Heart left ventricle (tissue), 16 donors: ENCODE results near the gene ZDHHC1. TPM values are rescaled to one million over a fixed set of nuclear protein-coding genes. Genes with fewer than 3 reads are reported as not detected.

Experiments
- ATAC-seq, 4 donors: fragments of 200-7000 bp; cut with Tn5 transposase; one replicate each; pipeline ENCODE4 v1.9.1; 2020 to 2022; ENCODE audit warnings: moderate library complexity in 4 of 4, mild to moderate bottlenecking in 3 of 4, moderate number of reproducible peaks in 1 of 4
- DNase-seq, 5 donors: peaks; one replicate each; pipeline ENCODE4 v3.0.0-alpha.2; 2020
- H3K27ac ChIP-seq, 12 donors: fragments of 200-600 bp; sonication (generic) in 4 of 12; one replicate each; pipeline versions ENCODE4 v1.5.0 to v1.8.0; 2016 to 2022; ENCODE audit warnings: mild to moderate bottlenecking in 2 of 12
- H3K27me3 ChIP-seq, 9 donors: fragments of 200-600 bp; sonication (generic) in 2 of 9; one replicate each; pipeline versions ENCODE4 v1.5.1 to v1.8.0; 2016 to 2022; ENCODE audit warnings: mild to moderate bottlenecking in 3 of 9
- H3K36me3 ChIP-seq, 9 donors: fragments of 200-600 bp; sonication (generic) in 2 of 9; one replicate each; pipeline versions ENCODE4 v1.5.0 to v1.8.0; 2018 to 2022; ENCODE audit warnings: mild to moderate bottlenecking in 2 of 9
- H3K4me1 ChIP-seq, 12 donors: fragments of 200-600 bp; sonication (generic) in 4 of 12; one replicate each; pipeline versions ENCODE4 v1.5.0 to v1.8.0; 2016 to 2022; ENCODE audit warnings: mild to moderate bottlenecking in 3 of 12
- H3K4me3 ChIP-seq, 12 donors: fragments of 200-600 bp; sonication (generic) in 4 of 12; one replicate each; pipeline versions ENCODE4 v1.5.0 to v1.8.0; 2017 to 2022; ENCODE audit warnings: mild to moderate bottlenecking in 9 of 12, moderate library complexity in 4 of 12
- H3K9me3 ChIP-seq, 12 donors: fragments of 200-600 bp; sonication (generic) in 4 of 12; one replicate each; pipeline versions ENCODE4 v1.5.0 to v1.8.0; 2016 to 2022; ENCODE audit warnings: mild to moderate bottlenecking in 1 of 12
- POLR2A ChIP-seq, 2 donors: fragments of 450-650 bp; IDR thresholded peaks; one replicate each; pipeline ENCODE4 v1.6.1; 2017; ENCODE audit warnings: antibody characterized with exemption in 2 of 2, mild to moderate bottlenecking in 2 of 2, moderate library complexity in 2 of 2
- WGBS, 4 donors: extraction: QIAGEN DNeasy Blood & Tissue Kit in 2 of 4; methylation state at CpG; one replicate each; pipeline versions ENCODE4 v1.1.5 to v1.1.7; 2013 to 2018; 5-methylcytosine and 5-hydroxymethylcytosine counted together
- intact Hi-C, 10 donors: fragments of 100-400 bp; cut with DNase I; formaldehyde crosslinking; loops; one replicate each; pipeline versions ENCODE4 v1.11.1 to v1.14.2; 2022
- polyA plus RNA-seq, 2 donors: library from polyadenylated mRNA; stranded (reverse); fragments of 200-250 nt; gene quantifications; one replicate each; pipeline ENCODE4 v1.2.3, GENCODE V29; 2013
- total RNA-seq, 9 donors: library from RNA; depleted of rRNA in 2 of 9; stranded (reverse); fragments of >200 nt in 2 of 9; fragmentation: NEBNext Ultra II Directional in 3 of 9; extraction: Animal tissue kit (Norgen Biotek cat#: 25700) in 3 of 9; gene quantifications; one replicate each; pipeline versions ENCODE4 v1.1.0 to v1.2.4, GENCODE V29; 2016 to 2023
- TF ChIP-seq, protein P1 (sequence below), 12 donors: fragments of 200-600 bp; sonication (generic) in 4 of 12; IDR thresholded peaks; one replicate each; pipeline versions ENCODE4 v1.5.0 to v1.8.0; 2018 to 2022; ENCODE audit warnings: antibody characterized with exemption in 12 of 12, mild to moderate bottlenecking in 5 of 12
- donor health status: ischemic (EF 13 %, LVEDD 7.1; RV severe dilation, severe dysfunction).
- donor health status: healthy with polysubstance abuse.
- donor health status: DM: no; HTN: yes; CAD: no.
- donor health status: DM: no; HTN: no; CAD: no.
- donor health status: ischemic (EF 25% LVEDD 6.9; RV normal size, moderate dysfunction).
- donor health status: ischemic (EF 25% LVEDD 5.7; RV mildly dilated, moderate dysfunction).
- donor health status: healthy.
- donor health status: DM: yes; HTN: yes; CAD: no.
- donor health status: ischemic (EF 35%, LVEDD 5.7; RV mildly dilated, moderate dysfunction).
- donor health status: nonischemic (EF 11% LVEDD 7.7; RV severe dilation, severe dysfunction).
- donor health status: DM: yes; HTN: yes; CAD: no.
- donor health status: PGD.
- donor health status: ischemic (EF 29% LVEDD 5.4; RV normal size, mild dysfunction).
- donor health status: nonischemic (EF 23%, LVEDD 6.1; RV moderate dilation, normal function).

ZDHHC1 gene
- total and polyA plus RNA-seq, 11 donors = 2.7 to 11.6 (median 5.1) TPM

DNA sequence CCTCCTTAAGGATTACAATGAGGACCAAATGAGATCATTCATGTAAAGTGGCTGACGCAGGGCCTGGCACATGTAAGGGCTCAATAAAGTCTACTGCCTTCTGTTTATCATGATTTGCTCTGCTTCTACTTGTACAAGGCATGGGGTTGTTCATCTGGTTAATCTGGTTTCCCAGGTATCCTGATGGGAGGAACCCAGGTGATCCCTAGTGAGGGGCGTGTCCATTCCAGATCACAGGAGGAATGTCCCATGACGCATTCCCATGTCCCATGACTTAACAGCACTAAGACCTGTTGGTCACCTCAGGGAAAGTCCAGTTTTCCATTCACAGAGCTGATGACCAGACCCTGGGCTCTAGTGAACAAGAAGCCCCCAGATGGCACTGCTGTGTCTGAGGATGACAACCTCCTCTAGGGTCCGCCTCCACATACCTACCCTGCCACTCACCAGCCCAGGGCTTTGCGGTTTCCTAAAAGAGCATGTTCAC is 11.5 kb downstream of the ZDHHC1 start:
- Histone ChIP-seq H3K4me3 (no peak overlapping the region), H3K36me3 (no peaks in the 10 kb centered on the region), H3K9me3 (no peaks in the 10 kb centered on the region), H3K4me1 (peaks cover 0 to 34% (median 18%) of the 10 kb centered on the region in 12 donors), H3K27me3 (no peaks in the 10 kb centered on the region), H3K27ac (no peak overlapping the region)
- 95 to 97% (median 96%) methylated on average over 5 of the region's 5 CpGs for WGBS, 4 donors
- DNase-seq (no peak), ATAC-seq (no peak)
- intact Hi-C loops = no loop called here
- no peak for TF ChIP-seq POLR2A (IDR thresholded peaks at IDR 0.05)
- TF ChIP-seq, protein P1, sequence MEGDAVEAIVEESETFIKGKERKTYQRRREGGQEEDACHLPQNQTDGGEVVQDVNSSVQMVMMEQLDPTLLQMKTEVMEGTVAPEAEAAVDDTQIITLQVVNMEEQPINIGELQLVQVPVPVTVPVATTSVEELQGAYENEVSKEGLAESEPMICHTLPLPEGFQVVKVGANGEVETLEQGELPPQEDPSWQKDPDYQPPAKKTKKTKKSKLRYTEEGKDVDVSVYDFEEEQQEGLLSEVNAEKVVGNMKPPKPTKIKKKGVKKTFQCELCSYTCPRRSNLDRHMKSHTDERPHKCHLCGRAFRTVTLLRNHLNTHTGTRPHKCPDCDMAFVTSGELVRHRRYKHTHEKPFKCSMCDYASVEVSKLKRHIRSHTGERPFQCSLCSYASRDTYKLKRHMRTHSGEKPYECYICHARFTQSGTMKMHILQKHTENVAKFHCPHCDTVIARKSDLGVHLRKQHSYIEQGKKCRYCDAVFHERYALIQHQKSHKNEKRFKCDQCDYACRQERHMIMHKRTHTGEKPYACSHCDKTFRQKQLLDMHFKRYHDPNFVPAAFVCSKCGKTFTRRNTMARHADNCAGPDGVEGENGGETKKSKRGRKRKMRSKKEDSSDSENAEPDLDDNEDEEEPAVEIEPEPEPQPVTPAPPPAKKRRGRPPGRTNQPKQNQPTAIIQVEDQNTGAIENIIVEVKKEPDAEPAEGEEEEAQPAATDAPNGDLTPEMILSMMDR (IDR thresholded peaks at IDR 0.05) = no peak

GRCh38 chr16:67403976-67404555 is 12.2 kb downstream of the ZDHHC1 start:
- Histone ChIP-seq H3K9me3 (no peaks in the 10 kb centered on the region), H3K36me3 (no peaks in the 10 kb centered on the region), H3K4me1 (peaks cover 2 to 41% (median 23%) of the 10 kb centered on the region in 12 donors), H3K27ac (no peak overlapping the region), H3K4me3 (no peak overlapping the region), H3K27me3 (no peaks in the 10 kb centered on the region)
- no peak for ATAC-seq
- 74 to 79% (median 78%) methylated on average over 11 to 12 of the region's 12 CpGs for WGBS, 4 donors
- no peak for TF ChIP-seq POLR2A (IDR thresholded peaks at IDR 0.05)
- TF ChIP-seq, protein P1 (IDR thresholded peaks at IDR 0.05) = no peak
- intact Hi-C loops = no loop called here
- no peak for DNase-seq

GRCh38 chr16:67400901-67401300 is 15.4 kb downstream of the ZDHHC1 start:
- ATAC-seq = no peak
- WGBS, 4 donors = 92 to 97% (median 96%) methylated on average over 13 to 14 of the region's 14 CpGs

More at GRCh38 chr16:67400901-67401300, 15.4 kb downstream of the ZDHHC1 start:
- H3K4me1 ChIP-seq = peaks cover 4 to 49% (median 25%) of the 10 kb centered on the region in 12 donors
- H3K27ac ChIP-seq = no peak overlapping the region
- H3K4me3 ChIP-seq = no peak overlapping the region
- H3K9me3 ChIP-seq = no peaks in the 10 kb centered on the region
- intact Hi-C loops = no loop called here
- no peaks in the 10 kb centered on the region for H3K36me3 ChIP-seq
- no peak for DNase-seq
- no peak for TF ChIP-seq POLR2A (IDR thresholded peaks at IDR 0.05)
- TF ChIP-seq, protein P1 (IDR thresholded peaks at IDR 0.05) = no peak
- H3K27me3 ChIP-seq = peaks cover 0 to 2% (median 0%) of the 10 kb centered on the region in 9 donors
